ENCODE measurements around the gene ATAT1.

DNA sequence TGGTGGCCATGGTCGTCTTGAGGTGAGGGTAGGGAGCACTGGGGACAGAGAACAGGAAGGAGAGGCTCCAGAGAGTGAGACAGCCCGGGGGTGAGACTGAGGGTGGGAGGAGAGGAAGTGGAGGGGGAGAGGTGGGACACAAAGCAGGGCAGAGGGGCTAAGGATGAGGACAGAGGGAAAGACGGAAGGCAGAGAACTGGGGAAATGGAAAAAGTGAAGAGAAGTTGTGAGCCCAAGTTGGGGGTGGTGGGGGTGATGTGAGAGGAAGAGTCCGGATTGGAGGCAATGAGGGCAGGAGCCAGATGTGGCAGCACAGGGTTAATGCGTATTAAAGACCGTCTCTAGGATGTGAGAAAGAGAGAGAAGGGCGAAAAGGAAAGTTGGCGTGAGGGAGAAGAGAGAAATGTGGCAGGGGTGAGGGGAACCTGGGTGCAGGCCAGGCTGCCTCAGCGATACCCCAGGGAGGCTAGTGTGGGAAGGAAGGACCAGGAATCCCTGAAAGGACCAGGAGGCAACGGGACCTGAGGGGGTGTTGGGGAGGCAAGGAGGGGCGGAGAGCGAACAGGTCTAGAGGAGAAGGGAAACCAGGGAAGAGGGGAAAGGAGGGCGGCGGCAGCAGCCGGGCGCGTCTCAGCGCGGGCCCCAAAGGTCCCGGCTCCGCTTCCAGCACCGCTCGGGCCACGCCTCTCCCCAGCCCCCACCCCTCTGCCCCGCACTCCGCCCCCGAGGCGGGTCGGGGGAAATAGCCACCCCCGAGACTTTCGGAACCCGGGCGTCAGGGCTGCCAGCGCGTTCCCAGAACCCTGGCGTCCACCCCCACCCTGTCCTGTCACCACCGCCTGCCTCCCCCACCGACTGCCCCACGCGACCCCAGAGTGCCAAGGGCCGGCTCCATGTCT is 59.6 kb downstream of the ATAT1 start, which contains the start of gene PPP1R18:
- TF ChIP-seq, protein P1, sequence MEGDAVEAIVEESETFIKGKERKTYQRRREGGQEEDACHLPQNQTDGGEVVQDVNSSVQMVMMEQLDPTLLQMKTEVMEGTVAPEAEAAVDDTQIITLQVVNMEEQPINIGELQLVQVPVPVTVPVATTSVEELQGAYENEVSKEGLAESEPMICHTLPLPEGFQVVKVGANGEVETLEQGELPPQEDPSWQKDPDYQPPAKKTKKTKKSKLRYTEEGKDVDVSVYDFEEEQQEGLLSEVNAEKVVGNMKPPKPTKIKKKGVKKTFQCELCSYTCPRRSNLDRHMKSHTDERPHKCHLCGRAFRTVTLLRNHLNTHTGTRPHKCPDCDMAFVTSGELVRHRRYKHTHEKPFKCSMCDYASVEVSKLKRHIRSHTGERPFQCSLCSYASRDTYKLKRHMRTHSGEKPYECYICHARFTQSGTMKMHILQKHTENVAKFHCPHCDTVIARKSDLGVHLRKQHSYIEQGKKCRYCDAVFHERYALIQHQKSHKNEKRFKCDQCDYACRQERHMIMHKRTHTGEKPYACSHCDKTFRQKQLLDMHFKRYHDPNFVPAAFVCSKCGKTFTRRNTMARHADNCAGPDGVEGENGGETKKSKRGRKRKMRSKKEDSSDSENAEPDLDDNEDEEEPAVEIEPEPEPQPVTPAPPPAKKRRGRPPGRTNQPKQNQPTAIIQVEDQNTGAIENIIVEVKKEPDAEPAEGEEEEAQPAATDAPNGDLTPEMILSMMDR (IDR thresholded peaks at IDR 0.05), result no peak
- TF ChIP-seq POLR2A (IDR thresholded peaks at IDR 0.05), result peak in 1 of 2 donors; percentile 51

All from vagina (tissue), 2 donors.